HL-60 (cell line): ENCODE results near the gene LIN7B.

Experiments
- GABPA ChIP-seq: IDR thresholded peaks from 2 replicates; pipeline ENCODE4 v1.6.1; 2012; ENCODE audit warnings: low read depth
- POLR2AphosphoS5 ChIP-seq: IDR thresholded peaks from 2 replicates; pipeline ENCODE4 v1.6.1; 2012; ENCODE audit warnings: low read depth
- SPI1 ChIP-seq: IDR thresholded peaks from 2 replicates; pipeline ENCODE4 v1.6.1; 2012; ENCODE audit warnings: low read depth, mild to moderate bottlenecking, borderline replicate concordance
- TF ChIP-seq, protein P1 (sequence below): IDR thresholded peaks from one replicate; pipeline ENCODE4 v1.5.1; 2011; ENCODE audit warnings: low read length, control low read depth, inconsistent platforms; ENCODE audit not compliant: insufficient read depth
- TF ChIP-seq, protein P2 (sequence below): IDR thresholded peaks from 2 replicates; pipeline ENCODE4 v1.6.1; 2012; ENCODE audit warnings: low read depth; ENCODE audit not compliant: insufficient replicate concordance

DNA sequence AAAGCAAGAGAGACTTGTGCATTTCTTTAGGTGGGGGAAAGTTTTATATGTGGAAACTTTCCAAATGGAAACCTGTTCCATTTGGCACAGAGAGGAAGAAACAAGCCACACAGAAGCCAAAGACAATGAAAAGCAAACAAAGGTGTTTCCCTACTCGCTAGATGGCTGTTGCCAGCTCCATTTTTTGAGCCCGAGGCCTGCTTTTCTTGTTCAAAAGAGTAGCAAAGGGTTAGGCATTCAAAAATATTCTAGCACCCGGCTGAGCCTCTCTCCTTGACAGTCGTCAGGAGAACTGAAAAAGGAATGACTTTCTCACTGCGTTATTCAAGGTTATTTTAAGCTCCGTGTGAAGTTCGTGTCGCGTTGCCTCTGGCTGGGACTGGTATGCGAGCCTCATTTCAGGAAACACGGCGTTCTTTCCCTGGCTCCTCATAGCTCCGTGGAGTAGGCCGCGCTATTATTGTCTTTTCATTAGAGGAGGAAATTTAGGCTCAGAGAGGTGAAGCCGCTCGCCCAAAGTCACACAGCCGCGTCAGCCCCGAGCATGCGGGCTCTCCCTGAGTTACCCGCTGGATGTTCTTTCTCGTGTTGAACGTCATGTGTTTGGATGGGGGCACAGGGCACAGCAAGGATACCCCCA is 51.1 kb downstream of the LIN7B start:
- TF ChIP-seq, protein P1, sequence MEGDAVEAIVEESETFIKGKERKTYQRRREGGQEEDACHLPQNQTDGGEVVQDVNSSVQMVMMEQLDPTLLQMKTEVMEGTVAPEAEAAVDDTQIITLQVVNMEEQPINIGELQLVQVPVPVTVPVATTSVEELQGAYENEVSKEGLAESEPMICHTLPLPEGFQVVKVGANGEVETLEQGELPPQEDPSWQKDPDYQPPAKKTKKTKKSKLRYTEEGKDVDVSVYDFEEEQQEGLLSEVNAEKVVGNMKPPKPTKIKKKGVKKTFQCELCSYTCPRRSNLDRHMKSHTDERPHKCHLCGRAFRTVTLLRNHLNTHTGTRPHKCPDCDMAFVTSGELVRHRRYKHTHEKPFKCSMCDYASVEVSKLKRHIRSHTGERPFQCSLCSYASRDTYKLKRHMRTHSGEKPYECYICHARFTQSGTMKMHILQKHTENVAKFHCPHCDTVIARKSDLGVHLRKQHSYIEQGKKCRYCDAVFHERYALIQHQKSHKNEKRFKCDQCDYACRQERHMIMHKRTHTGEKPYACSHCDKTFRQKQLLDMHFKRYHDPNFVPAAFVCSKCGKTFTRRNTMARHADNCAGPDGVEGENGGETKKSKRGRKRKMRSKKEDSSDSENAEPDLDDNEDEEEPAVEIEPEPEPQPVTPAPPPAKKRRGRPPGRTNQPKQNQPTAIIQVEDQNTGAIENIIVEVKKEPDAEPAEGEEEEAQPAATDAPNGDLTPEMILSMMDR = no peak
- no peak for TF ChIP-seq POLR2AphosphoS5
- TF ChIP-seq, protein P2, sequence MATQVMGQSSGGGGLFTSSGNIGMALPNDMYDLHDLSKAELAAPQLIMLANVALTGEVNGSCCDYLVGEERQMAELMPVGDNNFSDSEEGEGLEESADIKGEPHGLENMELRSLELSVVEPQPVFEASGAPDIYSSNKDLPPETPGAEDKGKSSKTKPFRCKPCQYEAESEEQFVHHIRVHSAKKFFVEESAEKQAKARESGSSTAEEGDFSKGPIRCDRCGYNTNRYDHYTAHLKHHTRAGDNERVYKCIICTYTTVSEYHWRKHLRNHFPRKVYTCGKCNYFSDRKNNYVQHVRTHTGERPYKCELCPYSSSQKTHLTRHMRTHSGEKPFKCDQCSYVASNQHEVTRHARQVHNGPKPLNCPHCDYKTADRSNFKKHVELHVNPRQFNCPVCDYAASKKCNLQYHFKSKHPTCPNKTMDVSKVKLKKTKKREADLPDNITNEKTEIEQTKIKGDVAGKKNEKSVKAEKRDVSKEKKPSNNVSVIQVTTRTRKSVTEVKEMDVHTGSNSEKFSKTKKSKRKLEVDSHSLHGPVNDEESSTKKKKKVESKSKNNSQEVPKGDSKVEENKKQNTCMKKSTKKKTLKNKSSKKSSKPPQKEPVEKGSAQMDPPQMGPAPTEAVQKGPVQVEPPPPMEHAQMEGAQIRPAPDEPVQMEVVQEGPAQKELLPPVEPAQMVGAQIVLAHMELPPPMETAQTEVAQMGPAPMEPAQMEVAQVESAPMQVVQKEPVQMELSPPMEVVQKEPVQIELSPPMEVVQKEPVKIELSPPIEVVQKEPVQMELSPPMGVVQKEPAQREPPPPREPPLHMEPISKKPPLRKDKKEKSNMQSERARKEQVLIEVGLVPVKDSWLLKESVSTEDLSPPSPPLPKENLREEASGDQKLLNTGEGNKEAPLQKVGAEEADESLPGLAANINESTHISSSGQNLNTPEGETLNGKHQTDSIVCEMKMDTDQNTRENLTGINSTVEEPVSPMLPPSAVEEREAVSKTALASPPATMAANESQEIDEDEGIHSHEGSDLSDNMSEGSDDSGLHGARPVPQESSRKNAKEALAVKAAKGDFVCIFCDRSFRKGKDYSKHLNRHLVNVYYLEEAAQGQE = no peak
- TF ChIP-seq GABPA = no peak
- TF ChIP-seq SPI1 = no peak
